ENCODE data around the gene PFKFB2.

- TF ChIP-seq POLR2AphosphoS5 (IDR thresholded peaks at IDR 0.05; ENCODE audit: low read depth, low read length) (no peak), TAF1 (IDR thresholded peaks at IDR 0.05; ENCODE audit: borderline replicate concordance, low read depth, low read length) (no peak), POLR2A (IDR thresholded peaks at IDR 0.05; ENCODE audit: low read depth, low read length) (no peak)
Measured at GRCh38 chr1:207010726-207011125, 42.3 kb upstream of the PFKFB2 start.
